SK-N-SH (cell line): ENCODE data around the gene TSHZ3. TPM values are rescaled to one million over a fixed set of nuclear protein-coding genes. Genes with fewer than 3 reads are reported as not detected.

Experiments used
- CTCF ChIA-PET: fragments of 300-600, 350-600 bp; formaldehyde crosslinking; extraction: SDS; loops from one replicate; lab custom pipeline; 2021; lab: Yijun Ruan, JAX
- POLR2A ChIA-PET: fragments of 350-600 bp; sonication (Branson Sonifier 250); formaldehyde crosslinking; extraction: SDS; loops from one replicate; lab custom pipeline; 2020; ENCODE audit warnings: antibody characterized with exemption, inconsistent platforms; lab: Yijun Ruan, JAX
- DNase-seq: peaks from one replicate; pipeline ENCODE4 v3.0.0; 2012
- H2AFZ ChIP-seq: fragments of 200-600 bp; sonication (generic); 2 replicates; pipeline ENCODE4 v1.8.1; 2016; ENCODE audit warnings: antibody characterized with exemption, mild to moderate bottlenecking, low read depth
- H3F3A ChIP-seq: fragments of 200-600 bp; sonication (generic); replicated peaks from 2 replicates; pipeline ENCODE3; 2016; ENCODE audit warnings: antibody characterized with exemption, mild to moderate bottlenecking; ENCODE audit not compliant: insufficient read depth
- H3K27ac ChIP-seq, 2 experiments: fragments of 200-500 bp in 1 of 2; fragments of 200-600 bp in 1 of 2; sonication (Bioruptor generic) in 1 of 2; sonication (generic), shearing (Covaris generic) in 1 of 2; 2 replicates each; pipeline versions ENCODE4 v1.5.1 to v1.6.1; 2014 to 2016; ENCODE audit warnings: low read depth in 2 of 2, inconsistent platforms in 1 of 2, low read length in 1 of 2, mild to moderate bottlenecking in 1 of 2, mixed read lengths in 1 of 2
- H3K27me3 ChIP-seq: fragments of 200-600 bp; sonication (generic), shearing (Covaris generic); 2 replicates; pipeline ENCODE4 v1.6.1; 2016; ENCODE audit warnings: mixed run types; ENCODE audit not compliant: insufficient read depth
- H3K36me3 ChIP-seq, 2 experiments: fragments of 200-500 bp in 1 of 2; fragments of 200-600 bp in 1 of 2; sonication (Bioruptor generic) in 1 of 2; sonication (generic) in 1 of 2; replicated peaks in 1 of 2; 2 replicates each; pipeline versions ENCODE3 to v1.5.1; 2014 to 2016; ENCODE audit warnings: low read length in 1 of 2, mild to moderate bottlenecking in 1 of 2; ENCODE audit not compliant: insufficient read depth in 2 of 2, control insufficient read depth in 1 of 2
- H3K4me1 ChIP-seq, 2 experiments: fragments of 200-500 bp in 1 of 2; fragments of 200-600 bp in 1 of 2; sonication (Bioruptor generic) in 1 of 2; sonication (generic), shearing (Covaris generic) in 1 of 2; 2 replicates each; pipeline versions ENCODE4 v1.5.1 to v1.6.1; 2014 to 2016; ENCODE audit warnings: low read depth in 1 of 2, low read length in 1 of 2, mixed run types in 1 of 2; ENCODE audit not compliant: insufficient read depth in 2 of 2, control insufficient read depth in 1 of 2
- H3K4me2 ChIP-seq: fragments of 200-600 bp; sonication (generic), shearing (Covaris generic); 2 replicates; pipeline ENCODE4 v1.6.1; 2017; ENCODE audit warnings: mixed run types
- H3K4me3 ChIP-seq, 2 experiments: fragments of 200-500 bp in 1 of 2; fragments of 200-600 bp in 1 of 2; sonication (Bioruptor generic) in 1 of 2; sonication (generic), shearing (Covaris generic) in 1 of 2; 2 replicates each; pipeline versions ENCODE4 v1.5.1 to v1.8.1; 2014 to 2016; ENCODE audit warnings: low read depth in 2 of 2, inconsistent platforms in 1 of 2, low read length in 1 of 2, mild to moderate bottlenecking in 1 of 2, mixed read lengths in 1 of 2, moderate library complexity in 1 of 2
- H3K79me2 ChIP-seq: fragments of 200-600 bp; sonication (generic); 2 replicates; pipeline ENCODE4 v1.8.1; 2017; ENCODE audit warnings: mild to moderate bottlenecking; ENCODE audit not compliant: insufficient read depth
- H3K9ac ChIP-seq: fragments of 200-600 bp; sonication (generic); 2 replicates; pipeline ENCODE4 v1.6.1; 2017; ENCODE audit warnings: mixed run types
- H3K9me2 ChIP-seq: fragments of 200-600 bp; sonication (generic); 2 replicates; pipeline ENCODE4 v1.6.1; 2017; ENCODE audit warnings: mixed run types
- H3K9me3 ChIP-seq: fragments of 200-600 bp; sonication (generic); 2 replicates; pipeline ENCODE4 v1.6.1; 2017; ENCODE audit warnings: mixed run types, mild to moderate bottlenecking, moderate library complexity
- H4K20me1 ChIP-seq: fragments of 200-600 bp; sonication (generic); 2 replicates; pipeline ENCODE4 v1.6.1; 2017; ENCODE audit warnings: mild to moderate bottlenecking, mixed run types; ENCODE audit not compliant: insufficient read depth
- EP300 ChIP-seq, 2 experiments: IDR thresholded peaks; 2 replicates each; pipeline versions ENCODE4 v1.4.0 to v1.6.1; 2012; ENCODE audit warnings: borderline replicate concordance in 1 of 2, low read depth in 1 of 2, low read length in 1 of 2
- EZH2phosphoT487 ChIP-seq: fragments of 200-600 bp; sonication (generic); IDR thresholded peaks from 2 replicates; pipeline ENCODE4 v1.6.1; 2017; ENCODE audit warnings: low read depth, mixed run types, mild to moderate bottlenecking, antibody characterized with exemption, moderate library complexity, borderline replicate concordance
- FOXM1 ChIP-seq: IDR thresholded peaks from 2 replicates; pipeline ENCODE4 v1.4.0; 2012; ENCODE audit warnings: low read depth, mild to moderate bottlenecking
- GATA2 ChIP-seq: sonication (generic); formaldehyde crosslinking; IDR thresholded peaks from 2 replicates; pipeline ENCODE4 v1.5.0; 2020; ENCODE audit warnings: mild to moderate bottlenecking, missing genetic modification reagents
- JUND ChIP-seq: IDR thresholded peaks from 2 replicates; pipeline ENCODE4 v1.4.0; 2012
- MAX ChIP-seq: IDR thresholded peaks from 2 replicates; pipeline ENCODE4 v1.4.0; 2012; ENCODE audit warnings: low read depth
- MEF2A ChIP-seq: IDR thresholded peaks from 2 replicates; pipeline ENCODE4 v1.4.0; 2012; ENCODE audit warnings: low read depth, borderline replicate concordance
- MXI1 ChIP-seq: IDR thresholded peaks from 2 replicates; pipeline ENCODE4 v1.6.1; 2012; ENCODE audit warnings: mild to moderate bottlenecking, low read depth, low read length, improper control_type of control experiment
- POLR2AphosphoS5 ChIP-seq: IDR thresholded peaks from 2 replicates; pipeline ENCODE4 v1.6.1; 2012; ENCODE audit warnings: low read depth, low read length
- RAD21 ChIP-seq: IDR thresholded peaks from 2 replicates; pipeline ENCODE4 v1.6.1; 2012; ENCODE audit warnings: mild to moderate bottlenecking, low read length
- RFX5 ChIP-seq: IDR thresholded peaks from 2 replicates; pipeline ENCODE4 v1.6.1; 2012; ENCODE audit warnings: mild to moderate bottlenecking, improper control_type of control experiment, low read length
- RXRA ChIP-seq: IDR thresholded peaks from 2 replicates; pipeline ENCODE4 v1.4.0; 2012; ENCODE audit warnings: low read depth, mild to moderate bottlenecking, borderline replicate concordance
- SIN3A ChIP-seq: IDR thresholded peaks from 2 replicates; pipeline ENCODE4 v1.6.1; 2012; ENCODE audit warnings: low read depth, mild to moderate bottlenecking, low read length, moderate library complexity, borderline replicate concordance
- SMC3 ChIP-seq: IDR thresholded peaks from 2 replicates; pipeline ENCODE4 v1.6.1; 2012; ENCODE audit warnings: low read depth, low read length, improper control_type of control experiment
- TAF1 ChIP-seq: IDR thresholded peaks from 2 replicates; pipeline ENCODE4 v1.6.1; 2012; ENCODE audit warnings: low read depth, mild to moderate bottlenecking, low read length, moderate library complexity, borderline replicate concordance
- TCF12 ChIP-seq: IDR thresholded peaks from 2 replicates; pipeline ENCODE4 v1.4.0; 2012
- YY1 ChIP-seq: IDR thresholded peaks from 2 replicates; pipeline ENCODE4 v1.4.0; 2012; ENCODE audit warnings: low read depth, mild to moderate bottlenecking
- WGBS: methylation state at CpG from one replicate; pipeline ENCODE4 v1.1.6; 2017; ENCODE audit warnings: low lambda C conversion rate; 5-methylcytosine and 5-hydroxymethylcytosine counted together
- polyA plus RNA-seq, 3 experiments: library from polyadenylated mRNA; depleted of rRNA; stranded (reverse); fragments of >200 nt; gene quantifications; 2 replicates each; pipeline ENCODE4 v1.2.3, GENCODE V29; 2012
- TF ChIP-seq, protein P1 (sequence below): fragments of 200-600 bp; sonication (generic); IDR thresholded peaks from 2 replicates; pipeline ENCODE4 v1.6.1; 2017; ENCODE audit warnings: antibody characterized with exemption, mild to moderate bottlenecking, moderate library complexity

The TSHZ3 gene
- polyA plus RNA-seq, 1 of the 3 experiments (the other 2 are of a cell fraction), result 3.3 TPM

- TF ChIP-seq, protein P1, sequence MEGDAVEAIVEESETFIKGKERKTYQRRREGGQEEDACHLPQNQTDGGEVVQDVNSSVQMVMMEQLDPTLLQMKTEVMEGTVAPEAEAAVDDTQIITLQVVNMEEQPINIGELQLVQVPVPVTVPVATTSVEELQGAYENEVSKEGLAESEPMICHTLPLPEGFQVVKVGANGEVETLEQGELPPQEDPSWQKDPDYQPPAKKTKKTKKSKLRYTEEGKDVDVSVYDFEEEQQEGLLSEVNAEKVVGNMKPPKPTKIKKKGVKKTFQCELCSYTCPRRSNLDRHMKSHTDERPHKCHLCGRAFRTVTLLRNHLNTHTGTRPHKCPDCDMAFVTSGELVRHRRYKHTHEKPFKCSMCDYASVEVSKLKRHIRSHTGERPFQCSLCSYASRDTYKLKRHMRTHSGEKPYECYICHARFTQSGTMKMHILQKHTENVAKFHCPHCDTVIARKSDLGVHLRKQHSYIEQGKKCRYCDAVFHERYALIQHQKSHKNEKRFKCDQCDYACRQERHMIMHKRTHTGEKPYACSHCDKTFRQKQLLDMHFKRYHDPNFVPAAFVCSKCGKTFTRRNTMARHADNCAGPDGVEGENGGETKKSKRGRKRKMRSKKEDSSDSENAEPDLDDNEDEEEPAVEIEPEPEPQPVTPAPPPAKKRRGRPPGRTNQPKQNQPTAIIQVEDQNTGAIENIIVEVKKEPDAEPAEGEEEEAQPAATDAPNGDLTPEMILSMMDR, result no peak
- no peak for TF ChIP-seq GATA2 (CRISPR knock-in tag)
These were observed 95.6 kb downstream of the TSHZ3 start (continued) for GRCh38 chr19:31253526-31254179.

GRCh38 chr19:31252441-31252840, 96.8 kb downstream of the TSHZ3 start:
- Histone ChIP-seq H3K4me2 (no peak overlapping the region), H3K27me3 (no peaks in the 10 kb centered on the region), H2AFZ (no peak overlapping the region), H3K79me2 (no peaks in the 10 kb centered on the region), H3K9me2 (no peaks in the 10 kb centered on the region), H3K9ac (no peak overlapping the region), H3F3A (no peaks in the 10 kb centered on the region), H3K36me3 (no peaks in the 10 kb centered on the region), H3K9me3 (no peaks in the 10 kb centered on the region), H4K20me1 (no peaks in the 10 kb centered on the region), H3K4me1 (peaks cover 0 to 9% of the 10 kb centered on the region in 2 experiments; a peak in 1 of 4 replicates), H3K27ac (no peak overlapping the region), H3K4me3 (no peak overlapping the region)
- no peak for DNase-seq
- ChIA-PET CTCF (interaction anchor here (0.9 kb wide), 1 partner anchor 9 kb away, joined by 3 read pairs; no protein-coding TSS in a partner anchor), POLR2A (no interaction called here)
- no peak for TF ChIP-seq FOXM1
- TF ChIP-seq YY1, result no peak
- TF ChIP-seq SIN3A, result no peak
- no peak for TF ChIP-seq GATA2 (CRISPR knock-in tag)
- TF ChIP-seq MXI1, result no peak
- TF ChIP-seq TCF12, result no peak
- no peak for TF ChIP-seq EP300 (IDR thresholded peaks at IDR 0.05; ENCODE audit: borderline replicate concordance in 1 of 2, low read depth in 1 of 2, low read length in 1 of 2)
- TF ChIP-seq EZH2phosphoT487, result no peak
- no peak for TF ChIP-seq RFX5
- TF ChIP-seq MEF2A, result no peak
- no peak for TF ChIP-seq MAX
- no peak for TF ChIP-seq POLR2AphosphoS5
- no peak for TF ChIP-seq TAF1
- TF ChIP-seq JUND, result no peak
- 68% methylated on average over 2 of the region's 2 CpGs for WGBS

DNA sequence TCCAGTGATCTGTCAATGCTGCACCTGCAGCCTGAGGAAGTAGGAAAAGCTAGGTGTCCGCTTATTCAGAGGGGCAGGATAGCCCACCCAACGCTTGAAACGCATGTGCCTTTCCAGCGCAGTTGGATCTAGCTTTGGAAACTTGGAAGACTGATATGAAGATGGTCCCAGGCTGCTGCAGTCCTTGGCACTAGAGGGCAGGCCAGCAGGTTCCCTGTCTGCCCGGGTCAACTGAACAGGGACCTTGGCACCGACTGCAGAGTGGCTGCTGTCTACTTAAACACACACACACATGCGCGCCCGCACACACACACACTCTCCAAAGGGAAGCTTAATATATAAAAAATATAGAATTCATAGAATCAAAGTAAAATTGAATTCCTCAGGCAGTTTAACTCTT, 100.0 kb downstream of the TSHZ3 start:
- H3K4me1 ChIP-seq, result peaks cover 0 to 4% of the 10 kb centered on the region in 2 experiments; a peak in 1 of 4 replicates
- TF ChIP-seq RXRA (no peak), SMC3 (0 out of 2 replicates have a peak, but pooled peaks have one; percentile 13), RAD21 (peak; percentile 41; the same call in 1 of the 2 replicates)
- TF ChIP-seq, protein P1, result peak; percentile 21; the same call in 1 of the 2 replicates
- H3K79me2 ChIP-seq, result no peaks in the 10 kb centered on the region
- no peaks in the 10 kb centered on the region for H3K9me2 ChIP-seq
- no peaks in the 10 kb centered on the region for H3K27me3 ChIP-seq
- H2AFZ ChIP-seq, result no peak overlapping the region
- no peak overlapping the region for H3K4me2 ChIP-seq
- H3F3A ChIP-seq, result no peaks in the 10 kb centered on the region
- POLR2A ChIA-PET, result interaction anchor here (0.5 kb wide), 1 partner anchor 791 kb away, joined by 3 read pairs; no protein-coding TSS in a partner anchor
- 66% methylated on average over 9 of the region's 9 CpGs for WGBS
- no peaks in the 10 kb centered on the region for H3K9me3 ChIP-seq
- H3K9ac ChIP-seq, result no peak overlapping the region
- H4K20me1 ChIP-seq, result no peaks in the 10 kb centered on the region
- H3K36me3 ChIP-seq, result no peaks in the 10 kb centered on the region
- H3K27ac ChIP-seq, result no peak overlapping the region
- no peak for DNase-seq
- H3K4me3 ChIP-seq, result no peak overlapping the region
- CTCF ChIA-PET, result interaction anchor here (0.5 to 1.3 kb wide), 7 partner anchors 27 to 579 kb away, joined by 3 read pairs; no protein-coding TSS in a partner anchor
